Panc1 (cell line): ENCODE measurements around the gene BNIP2. TPM values are rescaled to one million over a fixed set of nuclear protein-coding genes. Genes with fewer than 3 reads are reported as not detected.
A peak's percentile ranks its signal among the peaks of the same experiment; 100 is the strongest.

Experiments
- ATAC-seq: fragments of 200-7000 bp; cut with Tn5 transposase; 2 replicates; pipeline ENCODE4 v1.9.1; 2020; ENCODE audit warnings: mild to moderate bottlenecking, moderate library complexity
- BruUV-seq: library from RNA; stranded (reverse); fragments of 400-500 nt; replicated peaks from 2 replicates; lab custom pipeline; 2021; lab: Mats Ljungman, UMichigan
- CTCF ChIA-PET: fragments of 300-600 bp; sonication (Branson Sonifier 250); formaldehyde crosslinking; loops from one replicate; lab custom pipeline; 2022; ENCODE audit warnings: antibody characterized with exemption; lab: Charles Lee
- POLR2A ChIA-PET: fragments of 300-600 bp; sonication (Branson Sonifier 250); formaldehyde crosslinking; loops from one replicate; lab custom pipeline; 2022; ENCODE audit warnings: antibody characterized with exemption; lab: Charles Lee
- DNase-seq: peaks from one replicate; pipeline ENCODE4 v3.0.0-alpha.2; 2010; ENCODE audit warnings: low read depth, low spot score
- H3K27ac ChIP-seq: 2 replicates; pipeline ENCODE4 v1.5.1; 2011; ENCODE audit warnings: mild to moderate bottlenecking, low read length, inconsistent platforms
- H3K27me3 ChIP-seq: fragments of 200-500 bp; sonication (Bioruptor generic); 2 replicates; pipeline ENCODE4 v1.6.0; 2014; ENCODE audit warnings: low read length, inconsistent platforms; ENCODE audit not compliant: control insufficient read depth, insufficient read depth
- H3K36me3 ChIP-seq: fragments of 200-500 bp; sonication (Bioruptor generic); 2 replicates; pipeline ENCODE4 v1.5.1; 2014; ENCODE audit warnings: inconsistent platforms, mild to moderate bottlenecking, low read length, moderate library complexity; ENCODE audit not compliant: control insufficient read depth, insufficient read depth
- H3K4me1 ChIP-seq: 2 replicates; pipeline ENCODE4 v1.5.1; 2011; ENCODE audit warnings: inconsistent platforms, mild to moderate bottlenecking, low read length, moderate library complexity; ENCODE audit not compliant: control insufficient read depth, insufficient read depth
- H3K4me3 ChIP-seq, 2 experiments: 2 replicates each; pipeline ENCODE4 v1.5.1; 2011 to 2012; ENCODE audit warnings: low read depth in 2 of 2, low read length in 2 of 2, mild to moderate bottlenecking in 2 of 2, inconsistent platforms in 1 of 2, moderate library complexity in 1 of 2
- H3K9me3 ChIP-seq: fragments of 200-500 bp; sonication (Bioruptor generic); 2 replicates; pipeline ENCODE4 v1.5.1; 2014; ENCODE audit warnings: low read depth, mild to moderate bottlenecking, inconsistent platforms, low read length, moderate library complexity; ENCODE audit not compliant: control insufficient read depth, insufficient read depth
- POLR2AphosphoS5 ChIP-seq: IDR thresholded peaks from 2 replicates; pipeline ENCODE4 v1.6.1; 2012; ENCODE audit warnings: mild to moderate bottlenecking, low read depth, low read length, moderate library complexity
- SIN3A ChIP-seq: IDR thresholded peaks from 2 replicates; pipeline ENCODE4 v1.6.1; 2012; ENCODE audit warnings: low read depth, mild to moderate bottlenecking, low read length, moderate library complexity, borderline replicate concordance; ENCODE audit not compliant: insufficient read depth
- TCF7L2 ChIP-seq: IDR thresholded peaks from 2 replicates; pipeline ENCODE4 v1.6.1; 2011; ENCODE audit warnings: mild to moderate bottlenecking, low read depth, low read length, inconsistent platforms
- in situ Hi-C: cut with HindIII; loops from 2 replicates; pipeline ENCODE4 v1.10.0; 2016; ENCODE audit warnings: low sequenced_read_pairs, low pct_unique_long_range_greater_than_20kb
- intact Hi-C: fragments of 100-400 bp; cut with micrococcal nuclease; formaldehyde crosslinking; loops from one replicate; pipeline ENCODE4 v1.10.0; 2022; ENCODE audit not compliant: unreplicated experiment
- total RNA-seq: library from RNA; stranded (reverse); gene quantifications from one replicate; pipeline ENCODE4 v1.2.1, GENCODE V29; 2021; ENCODE audit not compliant: unreplicated experiment
- TF ChIP-seq, protein P1 (sequence below): fragments of 450-650 bp; IDR thresholded peaks from 2 replicates; pipeline ENCODE4 v1.5.1; 2017; ENCODE audit warnings: mild to moderate bottlenecking
- TF ChIP-seq, protein P2 (sequence below), 2 experiments: IDR thresholded peaks; 2 replicates each; pipeline ENCODE4 v1.6.1; 2011 to 2012; ENCODE audit warnings: low read depth in 2 of 2, control low read depth in 1 of 2, low read length in 1 of 2, mild to moderate bottlenecking in 1 of 2, moderate library complexity in 1 of 2; ENCODE audit not compliant: insufficient read depth in 1 of 2

Gene BNIP2
- total RNA-seq, 1 experiment from 2014 or later: 70.7 TPM

GRCh38 chr15:59662260-59662659 is 26.9 kb downstream of the BNIP2 start:
- Histone ChIP-seq H3K27me3 (no peaks in the 10 kb centered on the region), H3K27ac (no peak overlapping the region), H3K4me1 (peaks cover 4% of the 10 kb centered on the region; the same call in 1 of the 2 replicates), H3K9me3 (no peaks in the 10 kb centered on the region), H3K36me3 (peaks cover 23% of the 10 kb centered on the region), H3K4me3 (no peak overlapping the region)
- ATAC-seq: no peak
- in situ Hi-C loops: no loop called here
- TF ChIP-seq SIN3A: no peak
- TF ChIP-seq, protein P1, sequence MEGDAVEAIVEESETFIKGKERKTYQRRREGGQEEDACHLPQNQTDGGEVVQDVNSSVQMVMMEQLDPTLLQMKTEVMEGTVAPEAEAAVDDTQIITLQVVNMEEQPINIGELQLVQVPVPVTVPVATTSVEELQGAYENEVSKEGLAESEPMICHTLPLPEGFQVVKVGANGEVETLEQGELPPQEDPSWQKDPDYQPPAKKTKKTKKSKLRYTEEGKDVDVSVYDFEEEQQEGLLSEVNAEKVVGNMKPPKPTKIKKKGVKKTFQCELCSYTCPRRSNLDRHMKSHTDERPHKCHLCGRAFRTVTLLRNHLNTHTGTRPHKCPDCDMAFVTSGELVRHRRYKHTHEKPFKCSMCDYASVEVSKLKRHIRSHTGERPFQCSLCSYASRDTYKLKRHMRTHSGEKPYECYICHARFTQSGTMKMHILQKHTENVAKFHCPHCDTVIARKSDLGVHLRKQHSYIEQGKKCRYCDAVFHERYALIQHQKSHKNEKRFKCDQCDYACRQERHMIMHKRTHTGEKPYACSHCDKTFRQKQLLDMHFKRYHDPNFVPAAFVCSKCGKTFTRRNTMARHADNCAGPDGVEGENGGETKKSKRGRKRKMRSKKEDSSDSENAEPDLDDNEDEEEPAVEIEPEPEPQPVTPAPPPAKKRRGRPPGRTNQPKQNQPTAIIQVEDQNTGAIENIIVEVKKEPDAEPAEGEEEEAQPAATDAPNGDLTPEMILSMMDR: no peak
- TF ChIP-seq POLR2AphosphoS5: no peak
- no peak for TF ChIP-seq TCF7L2
- TF ChIP-seq, protein P2, sequence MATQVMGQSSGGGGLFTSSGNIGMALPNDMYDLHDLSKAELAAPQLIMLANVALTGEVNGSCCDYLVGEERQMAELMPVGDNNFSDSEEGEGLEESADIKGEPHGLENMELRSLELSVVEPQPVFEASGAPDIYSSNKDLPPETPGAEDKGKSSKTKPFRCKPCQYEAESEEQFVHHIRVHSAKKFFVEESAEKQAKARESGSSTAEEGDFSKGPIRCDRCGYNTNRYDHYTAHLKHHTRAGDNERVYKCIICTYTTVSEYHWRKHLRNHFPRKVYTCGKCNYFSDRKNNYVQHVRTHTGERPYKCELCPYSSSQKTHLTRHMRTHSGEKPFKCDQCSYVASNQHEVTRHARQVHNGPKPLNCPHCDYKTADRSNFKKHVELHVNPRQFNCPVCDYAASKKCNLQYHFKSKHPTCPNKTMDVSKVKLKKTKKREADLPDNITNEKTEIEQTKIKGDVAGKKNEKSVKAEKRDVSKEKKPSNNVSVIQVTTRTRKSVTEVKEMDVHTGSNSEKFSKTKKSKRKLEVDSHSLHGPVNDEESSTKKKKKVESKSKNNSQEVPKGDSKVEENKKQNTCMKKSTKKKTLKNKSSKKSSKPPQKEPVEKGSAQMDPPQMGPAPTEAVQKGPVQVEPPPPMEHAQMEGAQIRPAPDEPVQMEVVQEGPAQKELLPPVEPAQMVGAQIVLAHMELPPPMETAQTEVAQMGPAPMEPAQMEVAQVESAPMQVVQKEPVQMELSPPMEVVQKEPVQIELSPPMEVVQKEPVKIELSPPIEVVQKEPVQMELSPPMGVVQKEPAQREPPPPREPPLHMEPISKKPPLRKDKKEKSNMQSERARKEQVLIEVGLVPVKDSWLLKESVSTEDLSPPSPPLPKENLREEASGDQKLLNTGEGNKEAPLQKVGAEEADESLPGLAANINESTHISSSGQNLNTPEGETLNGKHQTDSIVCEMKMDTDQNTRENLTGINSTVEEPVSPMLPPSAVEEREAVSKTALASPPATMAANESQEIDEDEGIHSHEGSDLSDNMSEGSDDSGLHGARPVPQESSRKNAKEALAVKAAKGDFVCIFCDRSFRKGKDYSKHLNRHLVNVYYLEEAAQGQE (IDR thresholded peaks at IDR 0.05; ENCODE audit: insufficient read depth in 1 of 2, low read depth in 2 of 2, low read length in 1 of 2): no peak
- no peak for DNase-seq
- no TSS peak for BruUV-seq
- POLR2A ChIA-PET: no interaction called here
- CTCF ChIA-PET: no interaction called here
- intact Hi-C loops: no loop called here

GRCh38 chr15:59659366-59659765 is 29.8 kb downstream of the BNIP2 start:
- ATAC-seq (no peak), DNase-seq (no peak)
- peaks cover 10% of the 10 kb centered on the region; the same call in 1 of the 2 replicates for H3K4me1 ChIP-seq
- ChIA-PET CTCF (no interaction called here), POLR2A (no interaction called here)
- no peaks in the 10 kb centered on the region for H3K27me3 ChIP-seq
- H3K36me3 ChIP-seq: peaks cover 23% of the 10 kb centered on the region
- H3K9me3 ChIP-seq: no peaks in the 10 kb centered on the region
- no peak overlapping the region for H3K4me3 ChIP-seq
- no peak overlapping the region for H3K27ac ChIP-seq
- BruUV-seq: no TSS peak
- TF ChIP-seq, protein P1: no peak
- TF ChIP-seq POLR2AphosphoS5: 0 out of 2 replicates have a peak, but pooled peaks have one; percentile 22
- in situ Hi-C loops: no loop called here
- intact Hi-C loops: no loop called here
